PC-9 (cell line): ENCODE measurements around the gene PAQR3.

Experiments used
- CTCF ChIP-seq: fragments of 200-600 bp; sonication (generic); conservative IDR thresholded peaks from 2 replicates; pipeline ENCODE4 v1.6.1; 2017; ENCODE audit warnings: mixed run types, antibody characterized with exemption, mild to moderate bottlenecking, moderate library complexity
- EZH2 ChIP-seq: fragments of 200-600 bp; sonication (generic); IDR thresholded peaks from 2 replicates; pipeline ENCODE4 v1.8.0; 2017; ENCODE audit warnings: antibody characterized with exemption, low read depth

GRCh38 chr4:78956975-78957374 lies 17.7 kb upstream of the PAQR3 start:
- TF ChIP-seq CTCF (no peak), EZH2 (no peak)
